ENCODE results near the gene PIP4K2B.

DNA sequence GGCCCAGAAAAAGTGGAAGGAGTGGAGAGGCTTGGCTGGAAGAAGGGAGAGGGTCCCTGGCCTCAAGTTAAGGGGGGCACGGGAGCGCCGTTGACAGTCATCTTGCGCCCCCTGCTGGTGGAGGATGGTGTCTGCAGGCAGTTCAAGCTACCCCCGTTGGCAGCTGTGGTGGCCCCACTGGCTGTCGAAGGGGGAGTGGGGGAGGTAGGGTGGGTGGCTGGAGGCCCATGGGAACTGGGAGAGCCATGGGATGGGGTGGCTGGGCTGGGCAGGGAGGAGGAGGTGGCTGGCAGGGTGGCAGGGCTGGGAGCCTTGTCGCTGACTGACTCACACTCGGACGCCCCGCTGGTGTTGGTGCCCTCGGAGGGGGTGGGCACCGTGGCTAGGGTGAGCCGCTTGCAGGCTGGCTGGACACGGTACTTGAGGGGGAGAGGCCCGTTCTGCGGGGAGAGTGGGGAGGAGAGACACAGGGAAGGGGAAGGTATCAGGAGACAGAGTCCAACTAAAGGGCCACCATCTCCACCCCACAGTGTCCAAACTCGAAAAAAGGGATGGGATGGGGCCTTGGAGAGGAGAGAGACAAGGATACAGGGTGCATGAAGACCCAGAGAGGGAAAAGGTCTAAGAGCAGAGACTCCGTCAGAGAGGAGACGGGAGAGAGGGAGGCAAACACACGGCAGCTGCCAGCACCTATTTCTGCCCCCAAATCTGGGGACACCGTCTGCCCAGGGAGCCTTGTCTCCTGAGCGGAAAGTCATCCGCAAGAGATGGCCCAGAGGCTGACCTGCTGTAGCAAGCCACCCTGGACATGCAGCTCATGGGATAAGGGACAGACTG is 64.0 kb downstream of the PIP4K2B start:
- TF ChIP-seq POLR2A (IDR thresholded peaks at IDR 0.05; ENCODE audit: extremely low read depth, insufficient read length): no peak
- TF ChIP-seq, protein P1, sequence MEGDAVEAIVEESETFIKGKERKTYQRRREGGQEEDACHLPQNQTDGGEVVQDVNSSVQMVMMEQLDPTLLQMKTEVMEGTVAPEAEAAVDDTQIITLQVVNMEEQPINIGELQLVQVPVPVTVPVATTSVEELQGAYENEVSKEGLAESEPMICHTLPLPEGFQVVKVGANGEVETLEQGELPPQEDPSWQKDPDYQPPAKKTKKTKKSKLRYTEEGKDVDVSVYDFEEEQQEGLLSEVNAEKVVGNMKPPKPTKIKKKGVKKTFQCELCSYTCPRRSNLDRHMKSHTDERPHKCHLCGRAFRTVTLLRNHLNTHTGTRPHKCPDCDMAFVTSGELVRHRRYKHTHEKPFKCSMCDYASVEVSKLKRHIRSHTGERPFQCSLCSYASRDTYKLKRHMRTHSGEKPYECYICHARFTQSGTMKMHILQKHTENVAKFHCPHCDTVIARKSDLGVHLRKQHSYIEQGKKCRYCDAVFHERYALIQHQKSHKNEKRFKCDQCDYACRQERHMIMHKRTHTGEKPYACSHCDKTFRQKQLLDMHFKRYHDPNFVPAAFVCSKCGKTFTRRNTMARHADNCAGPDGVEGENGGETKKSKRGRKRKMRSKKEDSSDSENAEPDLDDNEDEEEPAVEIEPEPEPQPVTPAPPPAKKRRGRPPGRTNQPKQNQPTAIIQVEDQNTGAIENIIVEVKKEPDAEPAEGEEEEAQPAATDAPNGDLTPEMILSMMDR (IDR thresholded peaks at IDR 0.05; ENCODE audit: low read depth, low read length): peak; percentile 93
- TF ChIP-seq, protein P2, sequence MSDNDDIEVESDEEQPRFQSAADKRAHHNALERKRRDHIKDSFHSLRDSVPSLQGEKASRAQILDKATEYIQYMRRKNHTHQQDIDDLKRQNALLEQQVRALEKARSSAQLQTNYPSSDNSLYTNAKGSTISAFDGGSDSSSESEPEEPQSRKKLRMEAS (IDR thresholded peaks at IDR 0.05; ENCODE audit: low read depth, low read length): no peak
